Stomach (tissue), 9 donors: ENCODE data around the gene C4BPB. TPM values are rescaled to one million over a fixed set of nuclear protein-coding genes. Genes with fewer than 3 reads are reported as not detected.
A peak's percentile ranks its signal among the peaks of the same experiment; 100 is the strongest.

Source experiments
- DNase-seq, 2 donors: peaks; one replicate each; pipeline versions ENCODE4 v3.0.0 to v3.0.0-alpha.2; 2013 to 2019
- H3K27ac ChIP-seq, 5 donors: fragments of 200-600 bp in 4 of 5; sonication (generic) in 4 of 5; one replicate each; pipeline ENCODE4 v1.5.1; 2013 to 2019; ENCODE audit warnings: mild to moderate bottlenecking in 1 of 5, moderate library complexity in 1 of 5
- H3K27me3 ChIP-seq, 3 donors: fragments of 200-600 bp; sonication (generic); one replicate each; pipeline ENCODE4 v1.5.1; 2017 to 2019; ENCODE audit warnings: mixed run types in 1 of 3
- H3K36me3 ChIP-seq, 4 donors: fragments of 200-600 bp; sonication (generic); 1 replicate in 3 of 4; 2 replicates in 1 of 4; pipeline ENCODE4 v1.5.1; 2016 to 2019
- H3K4me1 ChIP-seq, 4 donors: fragments of 200-600 bp; sonication (generic); one replicate each; pipeline ENCODE4 v1.5.1; 2016 to 2019
- H3K4me3 ChIP-seq, 4 donors: fragments of 200-600 bp; sonication (generic) in 3 of 4; one replicate each; pipeline ENCODE4 v1.5.1; 2016 to 2019; ENCODE audit warnings: mild to moderate bottlenecking in 1 of 4
- H3K9me3 ChIP-seq, 4 donors: fragments of 200-600 bp; sonication (generic); one replicate each; pipeline ENCODE4 v1.5.1; 2016 to 2019
- EP300 ChIP-seq: sonication (generic); formaldehyde crosslinking; IDR thresholded peaks from one replicate; pipeline ENCODE4 v1.6.1; 2017; ENCODE audit warnings: antibody characterized with exemption
- POLR2A ChIP-seq, 4 donors: fragments of 450-650 bp; IDR thresholded peaks; one replicate each; pipeline ENCODE4 v1.6.1; 2016; ENCODE audit warnings: antibody characterized with exemption in 4 of 4, control low read depth in 2 of 4, mild to moderate bottlenecking in 1 of 4, moderate library complexity in 1 of 4
- POLR2AphosphoS5 ChIP-seq, 3 donors: sonication (generic); formaldehyde crosslinking; IDR thresholded peaks; one replicate each; pipeline ENCODE4 v1.6.1; 2016; ENCODE audit warnings: antibody characterized with exemption in 3 of 3
- WGBS, 5 donors: extraction: QIAGEN DNeasy Blood & Tissue Kit in 3 of 5; methylation state at CpG; one replicate each; pipeline versions ENCODE4 v1.1.5 to v1.1.7; 2013 to 2018; 5-methylcytosine and 5-hydroxymethylcytosine counted together
- intact Hi-C: fragments of 100-400 bp; cut with DNase I; formaldehyde crosslinking; loops from one replicate; pipeline ENCODE4 v1.15.1; 2023; ENCODE audit warnings: low total_unique reads
- polyA plus RNA-seq, 3 donors: library from polyadenylated mRNA; stranded (reverse); fragments of 200-250 nt; gene quantifications; one replicate each; pipeline ENCODE4 v1.2.3, GENCODE V29; 2013
- total RNA-seq, 5 donors: library from RNA; depleted of rRNA; stranded (reverse); fragments of >200 nt; gene quantifications; one replicate each; pipeline versions ENCODE4 v1.1.0 to v1.2.3, GENCODE V29; 2014 to 2016
- TF ChIP-seq, protein P1 (sequence below), 7 experiments: fragments of 450-650 bp in 4 of 7; fragments of 200-600 bp in 3 of 7; sonication (generic) in 3 of 7; IDR thresholded peaks; one replicate each; pipeline ENCODE4 v1.5.1; 2016 to 2019; ENCODE audit warnings: antibody characterized with exemption in 7 of 7, control low read depth in 2 of 7, mild to moderate bottlenecking in 1 of 7
- donor health status: healthy with polysubstance abuse.
- donor health status: Bipolar disorder and iron deficiency.
- donor health status: healthy.

The C4BPB gene
- total and polyA plus RNA-seq, 8 donors: 3.5 to 18.9 (median 8.5) TPM; not detected in 3

DNA sequence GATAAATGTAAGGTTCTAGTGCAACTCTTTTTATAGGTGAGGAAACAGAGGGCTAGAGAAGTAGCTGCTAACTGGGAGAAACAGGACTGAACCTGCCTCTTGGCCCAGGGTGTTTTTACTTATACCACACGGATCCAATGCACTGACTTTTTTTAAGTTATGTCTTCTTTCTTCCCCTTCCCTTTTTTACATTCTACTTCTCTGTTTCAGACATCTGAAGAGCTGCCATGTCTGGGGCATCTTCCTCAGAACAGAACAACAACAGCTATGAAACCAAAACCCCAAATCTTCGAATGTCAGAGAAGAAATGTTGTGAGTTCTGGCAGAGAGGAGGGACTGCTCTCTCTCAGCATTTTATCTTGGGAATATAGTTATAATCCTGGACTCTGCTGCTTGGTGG is 34.2 kb upstream of the C4BPB start:
- TF ChIP-seq, protein P1, sequence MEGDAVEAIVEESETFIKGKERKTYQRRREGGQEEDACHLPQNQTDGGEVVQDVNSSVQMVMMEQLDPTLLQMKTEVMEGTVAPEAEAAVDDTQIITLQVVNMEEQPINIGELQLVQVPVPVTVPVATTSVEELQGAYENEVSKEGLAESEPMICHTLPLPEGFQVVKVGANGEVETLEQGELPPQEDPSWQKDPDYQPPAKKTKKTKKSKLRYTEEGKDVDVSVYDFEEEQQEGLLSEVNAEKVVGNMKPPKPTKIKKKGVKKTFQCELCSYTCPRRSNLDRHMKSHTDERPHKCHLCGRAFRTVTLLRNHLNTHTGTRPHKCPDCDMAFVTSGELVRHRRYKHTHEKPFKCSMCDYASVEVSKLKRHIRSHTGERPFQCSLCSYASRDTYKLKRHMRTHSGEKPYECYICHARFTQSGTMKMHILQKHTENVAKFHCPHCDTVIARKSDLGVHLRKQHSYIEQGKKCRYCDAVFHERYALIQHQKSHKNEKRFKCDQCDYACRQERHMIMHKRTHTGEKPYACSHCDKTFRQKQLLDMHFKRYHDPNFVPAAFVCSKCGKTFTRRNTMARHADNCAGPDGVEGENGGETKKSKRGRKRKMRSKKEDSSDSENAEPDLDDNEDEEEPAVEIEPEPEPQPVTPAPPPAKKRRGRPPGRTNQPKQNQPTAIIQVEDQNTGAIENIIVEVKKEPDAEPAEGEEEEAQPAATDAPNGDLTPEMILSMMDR (IDR thresholded peaks at IDR 0.05): no peak
- TF ChIP-seq POLR2AphosphoS5 (IDR thresholded peaks at IDR 0.05) (no peak), POLR2A (IDR thresholded peaks at IDR 0.05) (no peak), EP300 (no peak)
- H3K4me3 ChIP-seq: peak overlapping the region in 2 of 4 donors; percentile 58 to 61
- no peak for DNase-seq
- H3K36me3 ChIP-seq: peaks cover 0 to 5% (median 3%) of the 10 kb centered on the region in 4 donors
- intact Hi-C loops: no loop called here
- no peaks in the 10 kb centered on the region for H3K27me3 ChIP-seq
- WGBS, 5 donors: 39 to 50% (median 44%) methylated on average over 2 of the region's 2 CpGs
- H3K9me3 ChIP-seq: no peaks in the 10 kb centered on the region
- H3K4me1 ChIP-seq: peaks cover 22 to 58% (median 34%) of the 10 kb centered on the region in 4 donors
- peak overlapping the region in 4 of 5 donors; percentile 91 to 97 (median 96) for H3K27ac ChIP-seq

DNA sequence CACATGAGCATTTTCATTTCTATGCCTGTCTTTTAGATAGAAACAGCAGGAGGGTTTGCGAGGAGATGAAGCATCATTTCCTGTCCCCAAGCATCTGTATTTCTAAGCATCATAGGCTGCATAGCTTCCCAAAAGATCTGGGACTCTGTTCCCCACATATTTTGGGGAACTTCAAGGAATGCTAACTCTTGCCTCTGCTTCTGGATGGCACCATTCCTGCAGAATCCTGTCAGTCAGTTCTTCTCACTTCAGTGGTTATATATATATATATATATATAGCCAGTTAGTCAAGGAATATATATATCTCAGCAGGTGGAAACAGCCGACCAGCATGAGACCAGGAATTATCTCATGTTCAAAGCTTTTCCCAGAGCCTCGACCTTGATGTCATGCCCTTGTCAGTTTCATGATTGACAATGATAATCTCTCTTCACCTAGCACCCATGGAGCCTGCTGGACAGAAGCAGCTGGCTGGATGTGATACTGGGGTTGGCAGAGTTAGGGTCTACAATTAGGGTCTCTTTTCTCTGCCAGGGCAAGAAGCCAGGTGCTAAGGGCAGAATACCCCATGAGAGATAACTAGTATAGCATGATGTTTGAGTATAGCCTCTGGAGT is 33.2 kb upstream of the C4BPB start:
- no peaks in the 10 kb centered on the region for H3K9me3 ChIP-seq
- H3K4me3 ChIP-seq: no peak overlapping the region
- no peak for DNase-seq
- peaks cover 0 to 14% (median 11%) of the 10 kb centered on the region in 4 donors for H3K36me3 ChIP-seq
- peaks cover 24 to 59% (median 36%) of the 10 kb centered on the region in 4 donors for H3K4me1 ChIP-seq
- peak overlapping the region in 4 of 5 donors; percentile 68 to 97 (median 94) for H3K27ac ChIP-seq
- 60 to 66% (median 63%) methylated on average over 3 of the region's 3 CpGs for WGBS, 5 donors
- no peaks in the 10 kb centered on the region for H3K27me3 ChIP-seq
- intact Hi-C loops: no loop called here
- TF ChIP-seq POLR2A (IDR thresholded peaks at IDR 0.05): no peak

DNA sequence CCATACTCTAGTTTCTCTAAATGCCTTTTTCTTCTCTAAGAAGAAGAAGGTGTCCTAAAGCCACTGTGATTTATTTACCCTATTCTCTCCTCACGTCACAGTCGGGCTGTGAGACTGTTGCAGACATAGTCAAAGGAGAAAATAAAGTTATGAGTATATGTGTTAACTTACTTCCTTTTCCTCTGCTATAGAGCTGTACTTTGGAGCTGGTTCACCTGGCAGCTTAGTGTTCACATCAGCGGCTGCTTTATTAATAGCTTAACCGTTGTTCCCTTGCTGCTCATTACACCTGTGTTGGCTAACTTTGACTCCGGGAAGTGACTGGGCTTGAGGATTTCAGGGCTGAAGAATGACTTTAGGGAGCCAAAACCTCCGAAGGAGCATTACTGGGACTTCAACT is 32.0 kb upstream of the C4BPB start:
- Histone ChIP-seq H3K4me1 (peaks cover 19 to 52% (median 30%) of the 10 kb centered on the region in 4 donors), H3K4me3 (no peak overlapping the region), H3K27me3 (no peaks in the 10 kb centered on the region), H3K9me3 (no peaks in the 10 kb centered on the region), H3K27ac (peak overlapping the region; percentile 59 to 80 (median 64)), H3K36me3 (peaks cover 0 to 23% (median 19%) of the 10 kb centered on the region in 4 donors)
- peak; percentile 62 to 70 for DNase-seq
- TF ChIP-seq, protein P1 (IDR thresholded peaks at IDR 0.05): no peak
- TF ChIP-seq POLR2AphosphoS5 (IDR thresholded peaks at IDR 0.05) (peak in 1 of 3 donors; percentile 12), POLR2A (IDR thresholded peaks at IDR 0.05) (no peak)
- intact Hi-C loops: no loop called here
- whole genome bisulfite sequencing, 5 donors: 57 to 75% (median 62%) methylated on average over 5 to 6 of the region's 6 CpGs

DNA sequence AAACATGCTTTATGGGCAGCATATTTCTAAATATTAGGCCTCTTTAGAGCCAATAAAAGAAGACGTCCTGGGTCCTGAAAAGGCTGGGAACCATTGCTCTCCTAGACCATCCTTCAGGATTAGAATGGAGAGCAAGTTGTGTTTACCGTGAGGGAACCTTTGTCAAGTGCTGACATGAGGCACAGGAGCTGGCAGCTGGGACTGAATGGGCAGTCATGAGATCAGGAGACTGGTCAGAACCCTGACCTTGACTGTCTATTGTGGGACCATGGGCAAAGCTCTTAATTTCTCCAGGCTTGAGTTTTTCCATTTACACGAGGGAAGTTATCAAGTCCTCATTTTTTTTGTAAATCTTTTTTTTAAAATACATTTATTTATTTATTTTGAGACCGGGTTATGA is 30.4 kb upstream of the C4BPB start:
- peaks cover 6 to 38% (median 34%) of the 10 kb centered on the region in 4 donors for H3K36me3 ChIP-seq
- no peaks in the 10 kb centered on the region for H3K27me3 ChIP-seq
- H3K27ac ChIP-seq: peak overlapping the region in 3 of 5 donors; percentile 52 to 77 (median 56)
- H3K4me1 ChIP-seq: peaks cover 11 to 41% (median 21%) of the 10 kb centered on the region in 4 donors
- intact Hi-C loops: no loop called here
- H3K4me3 ChIP-seq: no peak overlapping the region
- no peaks in the 10 kb centered on the region for H3K9me3 ChIP-seq
- WGBS, 5 donors: 82 to 90% (median 87%) methylated on average over 4 of the region's 4 CpGs
- TF ChIP-seq EP300 (no peak), POLR2AphosphoS5 (IDR thresholded peaks at IDR 0.05) (no peak), POLR2A (IDR thresholded peaks at IDR 0.05) (no peak)
- TF ChIP-seq, protein P1 (IDR thresholded peaks at IDR 0.05): no peak
- no peak for DNase-seq
